GM21825 (cell line): ENCODE data around the gene ZNF423.

Source experiments
- ATAC-seq: cut with Tn5 transposase; IDR thresholded peaks from one replicate; pipeline ENCODE4 v1.9.1; 2021; ENCODE audit warnings: mild to moderate bottlenecking, moderate library complexity; ENCODE audit not compliant: unreplicated experiment

ZNF423 gene

GRCh38 chr16:49827805-49828438 is 28.0 kb downstream of the ZNF423 start:
- no peak for ATAC-seq

DNA sequence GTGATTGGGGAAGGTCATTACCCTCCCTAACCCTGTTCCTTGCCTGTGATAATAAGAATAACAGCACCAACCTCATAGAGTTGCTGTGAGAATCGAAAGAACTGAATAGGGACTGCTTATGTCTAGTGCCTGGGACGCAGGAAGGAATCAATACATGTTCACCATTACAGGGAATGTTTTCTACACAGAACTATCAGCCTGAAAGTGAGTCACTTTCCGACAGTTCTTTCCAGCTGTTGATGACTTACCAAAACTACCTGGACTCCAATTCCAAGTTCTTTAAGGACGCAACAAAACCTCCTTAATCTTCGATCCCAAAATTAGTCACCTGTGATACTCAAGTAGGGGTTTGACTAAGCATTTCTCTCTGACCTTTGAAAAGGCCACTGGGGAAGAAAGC is 29.4 kb downstream of the ZNF423 start:
- no peak for ATAC-seq

GRCh38 chr16:49825041-49825440 is 30.9 kb downstream of the ZNF423 start:
- no peak for ATAC-seq

- no peak for ATAC-seq
Observed at GRCh38 chr16:49824593-49824992, 31.3 kb downstream of the ZNF423 start.

DNA sequence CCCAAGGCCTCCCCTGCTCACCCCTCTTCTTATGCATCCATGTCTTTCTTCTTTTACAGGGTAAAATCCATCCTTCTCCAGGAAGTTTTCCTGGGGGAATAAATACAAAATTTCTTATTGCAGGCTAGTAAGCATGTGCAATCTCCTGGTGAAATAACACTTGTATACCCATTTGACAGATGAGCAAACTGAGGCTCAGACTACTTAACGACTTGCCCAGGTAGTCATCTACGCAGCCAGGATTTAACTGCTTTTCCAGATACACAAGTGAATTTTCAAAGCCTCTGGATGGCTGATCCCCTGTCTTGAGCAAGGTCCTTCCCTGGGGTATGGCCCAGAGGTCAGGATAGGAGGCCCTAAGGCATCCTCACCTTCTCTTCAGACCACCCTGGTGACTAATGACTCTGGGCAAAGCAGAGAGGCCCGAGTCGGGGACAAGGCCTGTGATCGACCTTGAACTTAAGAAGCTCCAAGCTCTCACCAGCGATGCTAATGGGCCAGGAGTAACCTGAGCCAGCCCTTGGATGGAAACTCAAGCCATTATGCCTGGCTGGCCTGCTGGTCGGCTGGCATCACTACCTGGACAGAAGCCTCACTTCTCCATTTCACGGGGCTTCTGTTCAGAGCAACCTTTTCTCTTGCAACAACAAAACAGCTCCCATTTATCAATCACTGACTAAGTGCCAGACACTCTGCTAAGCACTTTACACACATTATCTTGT is 33.1 kb downstream of the ZNF423 start:
- ATAC-seq, result no peak

- ATAC-seq, result no peak
Observed at GRCh38 chr16:49821614-49822282, 34.2 kb downstream of the ZNF423 start.

- no peak for ATAC-seq
Observed at GRCh38 chr16:49821156-49821555, 34.8 kb downstream of the ZNF423 start.

GRCh38 chr16:49817754-49818507 is 38.0 kb downstream of the ZNF423 start:
- no peak for ATAC-seq

- ATAC-seq, result no peak
Observed at GRCh38 chr16:49816875-49817274, 39.0 kb downstream of the ZNF423 start.

GRCh38 chr16:49811644-49812334 is 44.1 kb downstream of the ZNF423 start:
- ATAC-seq, result no peak

GRCh38 chr16:49810831-49811230 is 45.1 kb downstream of the ZNF423 start:
- no peak for ATAC-seq

DNA sequence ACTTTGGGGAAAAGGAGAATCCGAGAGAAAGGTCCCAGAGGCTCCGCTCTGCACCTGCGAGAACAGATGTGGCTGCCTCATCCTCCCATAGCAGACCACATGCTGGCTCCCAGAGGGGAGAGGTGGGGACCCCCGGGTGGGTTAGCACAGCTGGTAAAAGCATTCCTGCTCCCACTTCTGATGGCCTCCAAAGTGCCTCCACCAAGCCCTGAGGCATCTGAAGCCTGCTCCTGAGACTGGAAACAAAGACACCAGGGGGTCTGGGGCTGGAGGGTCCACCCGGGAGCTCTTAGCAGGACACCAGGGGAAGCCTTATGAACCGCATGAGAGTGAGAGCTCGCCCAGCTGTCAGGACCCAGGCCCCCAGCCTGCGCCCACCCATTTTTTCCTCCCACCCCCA is 46.4 kb downstream of the ZNF423 start:
- ATAC-seq, result no peak

DNA sequence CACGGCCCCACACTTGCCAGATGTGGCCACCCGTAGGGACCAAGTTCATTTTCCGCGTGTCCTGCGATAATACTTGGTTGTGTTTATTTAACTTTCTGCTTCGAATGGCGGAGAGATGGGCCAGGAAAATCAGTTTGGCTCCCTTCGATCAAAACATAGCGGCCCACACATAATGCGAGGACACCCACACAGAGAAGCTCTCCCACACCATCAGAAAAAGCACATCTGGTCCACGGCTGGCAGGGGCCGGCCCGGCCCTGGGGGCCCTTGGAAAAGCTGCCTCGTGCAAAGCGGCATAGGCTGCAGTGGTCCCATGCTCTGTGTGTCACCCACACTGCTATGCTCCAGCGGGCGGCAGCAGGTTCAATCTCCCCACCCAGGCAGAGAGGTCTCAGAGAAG is 46.9 kb downstream of the ZNF423 start:
- ATAC-seq, result no peak

DNA sequence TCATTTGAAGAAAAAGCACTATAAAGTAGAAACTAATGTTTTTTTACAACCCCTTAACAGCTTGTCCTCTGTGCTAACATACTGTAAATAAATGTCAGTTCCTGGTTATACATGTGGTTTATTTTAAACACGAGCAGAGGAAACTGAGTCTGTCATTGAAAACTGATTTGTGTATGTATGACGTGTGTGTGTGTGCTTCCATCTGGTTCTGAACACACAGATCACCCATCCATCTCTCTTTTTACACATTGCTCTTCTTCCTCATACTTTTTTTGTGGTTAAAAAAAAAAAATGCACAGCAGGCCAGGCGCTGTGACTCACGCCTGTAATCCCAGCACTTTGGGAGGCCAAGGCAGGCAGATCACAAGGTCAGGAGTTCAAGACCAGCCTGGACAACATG is 49.5 kb downstream of the ZNF423 start:
- ATAC-seq, result no peak

DNA sequence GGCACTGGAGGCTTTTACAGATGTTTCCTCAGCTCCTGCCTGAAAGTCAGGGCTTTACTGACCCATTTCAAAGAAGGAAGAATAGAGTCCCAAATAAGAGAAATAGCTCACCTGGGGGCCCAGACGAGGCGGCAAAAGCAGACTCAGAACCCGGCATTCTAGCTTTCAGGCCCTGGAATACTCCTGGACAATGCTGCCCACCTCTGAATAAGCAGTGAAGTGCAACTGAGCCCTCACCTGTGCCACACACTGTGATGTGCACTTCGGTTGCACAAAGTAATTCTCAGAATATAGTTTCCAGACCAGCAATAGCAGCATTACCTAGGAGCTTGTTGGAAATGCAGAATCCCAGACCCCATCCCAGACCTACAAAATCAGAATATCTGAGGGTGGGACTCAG is 54.6 kb downstream of the ZNF423 start:
- ATAC-seq, result no peak

DNA sequence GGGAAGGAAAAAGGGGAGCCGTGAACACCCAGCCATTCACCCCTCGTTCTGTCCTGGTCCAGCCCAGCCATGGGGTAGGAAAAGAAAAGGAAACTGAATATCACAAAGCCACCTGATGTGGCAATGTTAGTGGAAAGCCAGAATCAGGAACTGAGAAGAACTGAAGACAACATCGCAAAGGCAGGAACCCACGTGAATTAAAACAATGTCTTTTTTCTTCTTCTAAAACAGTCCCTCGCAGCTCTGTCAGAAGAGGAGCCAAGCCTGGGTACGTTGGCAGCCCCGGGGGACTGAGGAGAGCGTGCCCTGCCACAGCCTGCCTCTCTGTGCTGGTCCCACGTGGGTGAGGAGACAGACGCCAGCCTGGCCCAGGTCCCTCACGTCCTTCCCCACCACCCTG is 55.0 kb downstream of the ZNF423 start:
- peak; percentile 65 for ATAC-seq

GRCh38 chr16:49800441-49800840 is 55.5 kb downstream of the ZNF423 start:
- no peak for ATAC-seq

GRCh38 chr16:49799172-49799571 is 56.7 kb downstream of the ZNF423 start:
- ATAC-seq, result no peak

- no peak for ATAC-seq
Observed at GRCh38 chr16:49795513-49795912, 60.4 kb downstream of the ZNF423 start.

DNA sequence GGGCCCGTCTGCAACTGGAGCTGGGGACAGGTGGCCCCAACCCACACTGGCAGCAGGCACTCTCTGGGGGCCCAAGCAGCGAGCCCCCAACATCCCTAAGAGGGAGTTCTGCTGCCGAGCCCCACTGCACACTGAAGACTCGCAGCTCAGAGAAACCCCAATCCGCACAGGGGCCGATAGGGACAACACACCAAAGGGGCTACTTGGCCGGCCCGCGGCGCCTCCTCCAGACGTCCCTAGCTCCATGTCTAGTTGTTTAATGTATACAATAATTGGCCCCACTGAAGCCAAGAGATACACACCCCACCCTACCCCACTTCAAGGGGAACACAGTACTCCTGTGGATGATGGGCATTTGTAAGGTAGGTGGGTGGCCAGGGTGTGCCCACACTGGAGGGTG is 62.7 kb downstream of the ZNF423 start:
- ATAC-seq, result no peak

DNA sequence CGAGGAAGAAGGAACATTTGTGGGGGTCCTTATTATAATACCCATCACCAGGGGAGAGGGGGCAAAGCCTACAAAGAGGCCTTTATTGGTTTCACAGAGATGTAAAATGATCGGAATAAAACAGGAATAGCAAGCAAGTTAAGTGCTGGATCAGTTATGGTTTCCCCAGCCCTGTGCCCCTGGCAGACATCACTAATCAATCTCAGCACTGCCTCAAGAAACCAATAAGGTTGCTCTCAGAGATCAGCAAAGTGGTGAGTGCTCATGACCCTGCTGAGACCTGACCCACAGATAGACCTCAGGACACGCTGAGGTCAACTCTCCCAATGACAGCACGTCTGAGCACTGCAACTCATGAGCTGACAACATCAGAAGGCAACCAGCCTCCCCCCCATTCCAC is 66.3 kb downstream of the ZNF423 start:
- no peak for ATAC-seq
